HG02610 (cell line): ENCODE measurements around the gene WDR46.
"Not testable (repeated sequence)": the region's sequence is repeated elsewhere in the genome, so short reads cannot be mapped to it uniquely, and the experiment has no call there.

Source experiments
- ATAC-seq: cut with Tn5 transposase; IDR thresholded peaks from one replicate; pipeline ENCODE4 v1.9.1; 2021; ENCODE audit warnings: mild to moderate bottlenecking, moderate library complexity; ENCODE audit not compliant: unreplicated experiment

WDR46 gene

DNA sequence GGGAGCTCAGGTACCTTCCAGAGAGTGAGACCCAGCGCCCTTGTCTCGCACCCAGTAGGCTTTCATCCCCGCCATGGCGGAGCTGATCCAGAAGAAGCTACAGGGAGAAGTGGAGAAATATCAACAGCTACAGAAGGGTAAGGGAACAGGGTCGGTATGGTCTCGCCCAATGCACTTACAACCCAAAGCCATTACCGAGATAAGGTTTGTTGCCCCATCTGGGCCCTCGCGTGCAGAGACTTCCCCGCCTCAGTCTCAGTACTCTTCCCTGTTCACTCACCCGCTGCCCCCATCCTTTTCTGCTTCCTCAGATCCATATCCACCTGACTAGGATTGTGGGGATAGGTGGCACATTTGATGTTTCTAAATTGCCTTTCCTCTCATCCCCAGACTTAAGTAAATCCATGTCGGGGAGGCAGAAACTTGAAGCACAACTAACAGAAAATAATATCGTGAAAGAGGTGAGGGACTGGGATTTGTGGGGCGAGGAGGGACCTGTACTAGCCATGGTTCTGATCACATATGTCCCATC is 811 bp upstream of the WDR46 start:
- no peak for ATAC-seq

DNA sequence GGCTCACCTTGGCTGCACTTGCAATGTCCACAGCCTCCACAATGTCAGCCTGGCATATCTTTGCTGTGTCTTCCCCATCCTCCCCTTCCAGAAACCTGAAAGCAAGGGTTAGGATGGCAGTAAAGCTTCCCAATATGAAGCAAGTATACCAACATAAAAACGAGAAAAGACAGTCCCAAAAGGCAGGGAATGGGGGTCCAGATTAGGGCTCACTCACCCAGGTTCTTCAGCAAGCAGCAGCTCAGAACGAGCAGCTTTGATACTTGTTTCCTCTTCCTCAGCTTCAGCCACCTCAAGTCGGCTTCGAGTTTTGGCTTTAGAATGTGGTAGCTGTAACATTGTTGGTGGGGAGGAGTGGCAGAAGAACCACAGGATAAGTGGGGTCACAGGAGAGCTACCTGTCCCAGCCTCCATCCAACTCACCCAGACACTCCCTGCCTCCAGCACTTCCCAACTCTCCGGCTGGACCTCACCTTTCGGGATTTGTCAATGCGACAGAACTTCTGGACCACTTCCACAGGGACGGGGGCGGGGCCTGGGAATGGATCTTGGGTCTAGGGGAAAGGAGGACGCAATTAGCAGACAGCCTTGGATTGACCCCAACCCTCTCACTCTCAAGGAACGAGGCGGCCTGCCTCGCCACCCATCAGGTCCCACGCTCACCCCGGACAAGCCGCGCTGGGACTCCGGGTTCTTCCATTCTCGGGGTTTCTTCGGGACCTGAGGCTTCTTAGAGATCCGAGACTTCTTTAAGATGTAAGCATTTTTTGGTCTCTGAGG is 708 bp downstream of the WDR46 start:
- peak; percentile 5 for ATAC-seq

DNA sequence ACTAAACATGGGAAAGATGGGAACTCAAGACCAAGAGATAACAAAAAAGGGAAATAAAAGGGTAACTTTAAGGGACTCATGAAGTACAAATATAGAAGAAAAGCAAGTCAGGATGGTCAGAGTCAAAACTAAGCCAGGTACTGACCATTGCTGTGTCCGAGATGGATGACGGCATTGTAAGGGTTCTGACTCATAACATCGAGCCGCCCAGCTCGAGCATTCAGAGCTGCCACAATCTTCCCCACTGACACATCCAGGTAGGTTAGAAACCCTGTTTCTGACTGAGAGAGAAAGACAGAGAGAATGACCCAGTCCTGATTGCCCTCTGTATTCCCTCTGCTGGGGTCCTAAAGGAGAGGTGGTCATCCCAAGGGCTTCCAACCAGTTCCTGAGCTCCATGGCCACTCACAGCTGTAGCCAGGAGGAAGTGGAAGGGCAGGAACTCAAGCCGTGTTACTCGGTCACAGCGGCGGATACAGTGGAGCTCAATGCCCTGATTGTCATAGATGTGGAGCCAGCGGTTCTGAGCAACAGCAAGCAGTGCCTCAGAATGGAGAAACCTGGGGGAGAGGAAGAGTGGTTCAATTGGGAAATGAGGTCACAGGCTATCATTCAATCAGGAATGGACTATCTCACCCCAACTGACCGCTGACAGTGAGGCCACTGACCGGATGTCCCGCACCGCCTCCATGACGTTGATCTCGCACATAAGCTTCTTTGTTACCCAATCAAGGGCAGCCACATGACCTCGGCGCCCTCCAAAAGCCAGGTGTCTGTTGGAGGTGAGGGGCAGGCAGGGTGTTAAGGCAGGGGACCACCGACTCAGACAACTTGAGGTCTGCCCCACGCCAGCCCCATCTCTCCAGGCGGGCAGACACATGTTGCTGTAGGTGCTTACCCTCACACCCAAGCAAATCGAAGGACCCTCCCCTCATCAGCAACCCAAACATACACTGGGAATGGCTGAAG is 1.8 kb downstream of the WDR46 start:
- ATAC-seq = no peak

DNA sequence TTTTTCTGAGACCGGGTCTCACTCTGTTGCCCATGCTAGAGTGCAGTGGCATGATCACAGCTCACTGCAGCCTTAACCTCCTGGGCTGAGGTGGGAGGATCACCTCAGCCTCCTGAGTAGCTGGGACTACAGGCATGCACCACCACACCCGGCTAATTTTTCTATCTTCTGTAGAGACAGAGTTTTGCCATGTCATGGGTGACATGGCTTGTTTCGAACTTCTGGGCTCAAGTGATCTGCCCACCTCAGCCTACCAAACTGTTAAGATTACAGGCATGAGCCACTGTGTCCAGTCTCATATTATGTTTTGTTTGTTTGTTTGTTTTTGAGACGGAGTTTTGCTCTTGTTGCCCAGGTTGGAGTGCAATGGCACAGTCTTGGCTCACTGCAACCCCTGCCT is 3.8 kb downstream of the WDR46 start:
- not testable (repeated sequence) for ATAC-seq

DNA sequence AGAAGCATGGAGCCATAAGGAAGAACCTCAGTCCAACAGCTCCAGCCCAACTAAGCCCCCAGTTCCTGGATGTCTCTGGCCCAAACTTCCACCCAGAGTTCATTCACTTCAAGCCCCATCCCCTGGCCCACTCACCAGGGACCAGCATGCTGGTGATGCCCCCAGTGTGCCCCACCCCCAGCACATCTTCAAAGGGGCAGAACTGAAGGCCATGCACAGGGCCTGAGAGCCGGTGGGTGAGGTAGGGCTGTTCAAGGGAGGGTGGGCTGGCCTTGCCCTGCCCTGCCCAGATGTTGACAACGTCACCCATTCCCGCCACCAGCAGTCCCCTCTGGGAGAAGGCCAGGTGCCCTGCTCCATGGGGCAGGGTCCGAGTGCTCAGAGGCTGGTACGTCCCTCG is 8.5 kb downstream of the WDR46 start:
- no peak for ATAC-seq

DNA sequence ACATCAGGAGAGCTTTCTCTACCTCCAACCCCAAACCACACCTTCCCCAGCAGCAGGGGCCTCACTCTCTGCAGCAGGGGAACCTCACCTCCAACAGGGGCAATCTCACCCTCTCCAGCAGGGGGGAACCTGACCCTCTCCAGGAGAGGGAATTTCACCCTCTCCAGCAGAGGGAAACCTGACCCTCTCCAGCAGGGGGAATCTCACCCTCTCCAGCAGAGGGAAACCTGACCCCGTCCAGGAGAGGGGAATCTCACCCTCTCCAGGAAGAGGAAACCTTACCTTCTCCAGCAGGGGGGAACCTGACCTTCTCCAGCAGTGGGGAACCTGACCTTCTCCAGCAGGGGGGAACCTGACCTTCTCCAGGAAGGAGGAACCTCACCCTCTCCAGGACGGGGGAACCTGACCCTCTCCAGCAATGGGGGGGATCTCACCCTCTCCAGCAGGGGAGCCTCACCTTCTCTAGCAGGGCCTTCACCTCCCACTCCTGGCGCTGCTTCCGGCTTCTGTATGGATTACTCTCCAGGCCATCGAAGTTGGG is 9.0 kb downstream of the WDR46 start:
- ATAC-seq = no peak

DNA sequence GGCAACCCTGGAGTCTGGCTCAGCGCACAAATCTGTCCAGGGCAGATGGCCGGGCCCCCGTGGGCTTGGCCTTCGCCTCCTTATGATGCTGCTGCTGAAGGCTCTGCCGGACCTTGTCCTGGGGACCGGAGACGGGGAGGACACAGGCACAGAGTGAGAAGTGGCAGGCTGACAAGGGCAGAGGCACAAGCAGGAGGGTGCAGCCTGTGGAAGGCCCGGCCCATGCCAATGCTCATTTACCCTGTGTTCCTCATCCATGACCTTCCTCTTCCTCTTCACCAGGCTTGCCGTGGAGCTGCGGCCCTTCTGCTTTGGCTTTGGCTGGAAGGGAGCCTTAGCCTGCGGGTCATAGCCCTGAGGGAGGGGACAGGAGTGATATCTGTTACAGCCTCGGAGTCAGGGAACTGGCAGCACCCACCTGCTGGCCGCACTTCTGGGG is 9.8 kb downstream of the WDR46 start:
- ATAC-seq = no peak

DNA sequence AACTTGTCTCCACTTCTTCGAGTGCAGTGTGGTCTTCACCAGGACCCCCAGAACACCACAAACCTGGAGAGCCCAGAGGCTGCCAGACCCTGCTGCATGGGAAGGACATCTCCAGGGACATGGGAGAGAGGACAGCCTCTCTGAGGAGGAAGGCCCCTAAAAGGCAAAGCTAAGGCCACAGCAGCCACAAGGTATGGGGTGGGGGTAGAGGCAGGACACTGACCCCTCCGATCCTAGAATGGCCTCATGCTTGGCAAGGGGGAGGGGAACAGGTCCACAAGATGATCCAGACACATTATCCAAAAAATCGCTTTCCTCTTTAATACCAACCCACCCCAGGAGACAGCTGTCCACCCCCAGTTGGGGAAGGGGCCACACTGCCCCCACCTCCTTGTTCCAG is 10.2 kb downstream of the WDR46 start:
- no peak for ATAC-seq

DNA sequence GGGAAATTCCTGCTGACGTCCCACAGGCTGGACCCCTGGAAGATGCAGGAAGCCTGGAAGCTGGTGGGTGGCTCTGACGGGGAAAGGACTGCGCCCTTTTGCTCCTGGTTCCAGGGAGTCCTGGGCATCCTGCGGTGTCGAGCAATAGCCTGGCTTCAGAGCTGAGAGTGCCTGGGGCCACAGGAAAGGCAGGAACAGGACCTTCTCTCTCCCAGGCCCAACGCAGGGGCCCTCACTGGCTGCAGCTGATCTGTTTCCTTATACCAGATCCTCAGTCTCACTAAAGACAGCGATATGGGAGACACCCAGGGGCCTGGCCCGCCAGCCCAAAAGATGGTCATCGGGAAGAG is 10.7 kb downstream of the WDR46 start:
- ATAC-seq = no peak

DNA sequence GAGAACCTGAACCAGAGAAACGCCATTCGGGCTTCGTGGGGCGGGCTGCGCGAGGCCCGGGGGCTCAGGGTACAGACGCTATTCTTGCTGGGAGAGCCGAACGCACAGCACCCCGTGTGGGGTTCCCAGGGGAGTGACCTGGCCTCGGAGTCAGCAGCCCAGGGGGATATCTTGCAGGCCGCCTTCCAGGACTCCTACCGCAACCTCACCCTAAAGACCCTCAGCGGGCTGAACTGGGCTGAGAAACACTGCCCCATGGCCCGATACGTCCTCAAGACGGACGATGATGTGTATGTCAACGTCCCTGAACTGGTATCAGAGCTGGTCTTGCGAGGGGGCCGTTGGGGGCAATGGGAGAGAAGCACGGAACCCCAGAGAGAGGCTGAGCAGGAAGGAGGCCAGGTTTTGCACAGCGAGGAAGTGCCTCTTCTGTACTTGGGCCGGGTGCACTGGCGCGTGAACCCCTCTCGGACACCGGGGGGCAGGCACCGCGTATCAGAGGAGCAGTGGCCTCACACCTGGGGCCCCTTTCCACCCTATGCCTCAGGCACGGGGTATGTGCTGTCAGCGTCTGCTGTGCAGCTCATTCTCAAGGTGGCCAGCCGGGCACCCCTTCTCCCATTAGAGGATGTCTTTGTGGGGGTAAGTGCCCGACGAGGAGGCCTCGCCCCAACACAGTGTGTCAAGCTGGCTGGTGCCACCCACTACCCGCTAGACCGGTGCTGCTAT is 11.2 kb downstream of the WDR46 start:
- ATAC-seq = no peak

DNA sequence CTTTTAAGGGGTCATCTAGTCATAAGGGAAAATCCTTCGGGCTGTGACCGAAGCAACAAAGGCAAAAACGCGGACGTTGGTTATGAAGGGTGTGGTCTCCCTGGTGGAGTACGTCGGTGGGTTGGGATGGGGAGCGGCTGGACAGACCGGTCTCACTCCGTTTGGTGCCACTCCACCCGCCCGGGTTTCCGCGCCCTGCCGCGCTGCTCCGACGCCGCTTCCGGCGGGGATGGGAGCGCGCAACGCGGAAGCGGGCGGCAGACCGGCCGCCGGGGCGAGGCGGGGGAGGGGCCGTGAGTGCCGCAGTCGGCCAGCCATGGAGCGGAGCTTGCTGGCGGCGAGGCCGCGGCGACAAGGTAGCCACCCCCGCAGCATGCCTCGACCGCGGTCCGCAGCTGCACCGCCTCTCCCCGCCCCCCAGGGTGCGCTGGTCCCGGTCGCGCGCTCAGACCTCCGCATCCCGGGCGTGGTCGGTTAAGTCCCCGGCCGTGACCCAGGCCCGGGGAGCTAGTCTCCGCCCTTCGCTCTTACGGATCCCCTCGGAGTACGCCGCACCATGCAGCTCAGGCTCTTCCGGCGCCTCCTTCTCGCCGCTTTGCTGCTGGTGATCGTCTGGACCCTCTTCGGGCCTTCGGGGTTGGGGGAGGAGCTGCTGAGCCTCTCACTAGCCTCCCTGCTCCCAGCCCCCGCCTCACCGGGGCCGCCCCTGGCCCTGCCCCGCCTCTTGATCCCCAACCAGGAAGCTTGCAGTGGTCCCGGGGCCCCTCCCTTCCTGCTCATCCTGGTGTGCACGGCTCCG is 12.0 kb downstream of the WDR46 start, which contains the start of gene B3GALT4:
TSS of gene B3GALT4 (plus strand) at position 260 of the 799 bp plus-strand sequence. CDS start at position 557, 297 bp downstream.
- ATAC-seq = peak; percentile 46

DNA sequence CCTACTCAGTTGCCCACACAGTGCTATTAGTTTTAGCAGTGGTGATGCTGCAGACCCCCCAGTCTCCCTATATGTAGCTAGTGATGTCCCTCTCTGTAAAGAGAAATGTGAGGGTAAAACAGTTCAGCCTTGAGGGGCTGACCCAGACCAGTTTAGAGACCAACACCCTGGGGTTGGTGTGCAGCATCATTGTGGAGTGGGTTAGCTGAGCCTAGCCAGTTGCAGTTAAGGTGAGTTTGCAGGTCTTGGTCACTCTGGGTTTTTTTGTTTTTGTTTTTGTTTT is 12.5 kb downstream of the WDR46 start:
- ATAC-seq = no peak

DNA sequence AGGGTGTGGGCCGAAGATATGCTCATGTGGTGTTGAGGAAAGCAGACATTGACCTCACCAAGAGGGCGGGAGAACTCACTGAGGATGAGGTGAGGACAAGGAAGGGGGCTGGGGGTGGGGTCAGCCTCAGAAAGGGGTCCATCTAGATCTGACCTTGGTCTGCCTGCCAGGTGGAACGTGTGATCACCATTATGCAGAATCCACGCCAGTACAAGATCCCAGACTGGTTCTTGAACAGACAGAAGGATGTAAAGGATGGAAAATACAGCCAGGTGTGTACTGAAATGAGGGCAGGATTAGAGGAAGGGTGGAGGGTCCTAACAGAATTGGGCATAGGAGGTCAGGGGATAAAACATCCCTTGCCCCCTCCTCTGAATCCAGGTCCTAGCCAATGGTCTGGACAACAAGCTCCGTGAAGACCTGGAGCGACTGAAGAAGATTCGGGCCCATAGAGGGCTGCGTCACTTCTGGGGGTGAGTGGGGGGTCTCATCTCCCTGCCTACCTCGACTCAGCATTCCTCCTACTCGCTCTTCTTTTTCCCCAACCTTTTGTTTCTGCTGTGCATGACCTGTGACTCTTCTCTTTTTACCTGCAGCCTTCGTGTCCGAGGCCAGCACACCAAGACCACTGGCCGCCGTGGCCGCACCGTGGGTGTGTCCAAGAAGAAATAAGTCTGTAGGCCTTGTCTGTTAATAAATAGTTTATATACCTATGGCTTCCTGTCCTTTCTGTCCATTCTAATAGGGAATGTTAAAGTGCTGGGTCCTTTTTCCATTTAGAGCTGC is 13.1 kb downstream of the WDR46 start:
- not testable (repeated sequence) for ATAC-seq

DNA sequence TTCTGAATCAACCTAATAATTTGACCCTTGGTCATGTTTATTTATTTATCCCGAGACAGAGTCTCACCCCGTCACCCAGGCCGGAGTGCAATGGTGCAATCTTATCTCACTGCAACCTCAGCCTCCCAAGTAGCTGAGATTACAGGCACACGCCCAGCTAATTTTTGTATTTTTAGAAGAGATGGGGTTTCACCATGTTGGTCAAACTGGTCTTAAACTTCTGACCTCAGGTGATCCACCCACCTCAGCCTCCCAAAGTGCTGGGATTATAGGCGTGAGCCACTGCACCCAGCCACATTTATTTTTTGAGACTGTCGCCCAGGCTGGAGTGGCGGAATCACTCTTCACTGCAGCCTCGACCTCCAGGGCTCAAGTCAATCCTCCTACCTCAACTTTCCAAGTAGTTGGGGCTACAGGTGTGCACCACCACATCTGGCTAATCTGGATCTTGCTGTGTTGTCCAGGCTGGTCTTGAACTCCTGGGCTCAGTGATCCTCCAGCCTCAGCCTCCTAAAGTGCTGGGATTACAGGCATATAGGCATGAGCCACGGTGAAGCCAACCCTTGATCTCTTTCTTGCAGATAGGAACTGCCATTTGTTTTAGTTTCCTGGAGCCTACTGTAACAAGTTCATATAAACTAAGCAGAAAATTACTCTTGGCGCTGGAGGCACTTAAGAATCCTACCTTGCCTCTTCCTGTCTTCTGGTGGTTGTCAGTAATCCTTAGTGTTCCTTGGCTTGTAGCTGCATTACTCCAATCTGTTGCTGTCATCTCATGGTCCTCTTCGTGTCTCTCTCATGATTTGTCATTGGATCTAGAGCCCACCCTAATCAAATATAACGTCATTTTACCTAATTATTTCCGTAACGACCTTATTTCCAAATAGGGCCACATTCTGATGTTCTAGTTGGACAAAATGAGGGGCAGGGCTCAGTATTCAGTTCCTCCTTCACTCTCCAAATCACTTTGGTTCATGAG is 14.8 kb downstream of the WDR46 start:
- ATAC-seq = no peak

DNA sequence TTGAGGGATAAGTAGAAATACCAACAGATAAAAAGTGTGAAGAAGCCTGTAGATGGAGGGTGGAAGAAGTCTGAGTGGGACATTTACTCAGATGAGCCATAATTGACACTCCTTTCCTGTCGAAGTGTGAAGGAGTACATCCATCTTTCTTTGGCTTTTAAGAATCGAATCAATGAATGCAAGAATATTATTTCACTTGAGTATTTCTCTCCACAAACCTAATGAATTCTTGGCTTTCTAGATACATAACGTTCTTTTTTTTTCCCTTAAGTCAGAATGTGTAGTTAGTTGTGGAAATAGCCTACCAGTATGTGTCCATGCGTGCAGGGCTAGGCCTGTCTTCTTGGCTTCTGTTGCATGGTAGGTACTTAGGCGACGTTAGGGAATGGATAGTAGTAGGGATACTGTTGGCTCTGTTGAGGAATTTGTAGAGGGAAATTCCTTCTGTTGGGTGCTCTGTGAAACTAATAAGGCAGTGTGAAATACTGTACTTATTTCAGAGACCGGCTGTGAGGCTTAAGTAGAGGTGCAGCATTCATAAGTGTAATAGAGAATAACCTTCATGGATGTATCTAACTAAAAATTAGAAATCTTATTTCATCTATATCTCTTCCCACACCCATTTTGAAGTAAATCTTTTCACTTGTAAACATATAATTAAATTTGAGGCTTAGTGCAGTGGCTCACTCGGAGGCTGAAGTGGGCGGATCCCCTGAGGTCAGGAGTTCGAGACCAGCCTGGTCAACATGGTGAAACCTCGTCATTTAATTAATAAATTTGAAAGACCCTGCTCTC is 15.7 kb downstream of the WDR46 start:
- ATAC-seq = no peak

DNA sequence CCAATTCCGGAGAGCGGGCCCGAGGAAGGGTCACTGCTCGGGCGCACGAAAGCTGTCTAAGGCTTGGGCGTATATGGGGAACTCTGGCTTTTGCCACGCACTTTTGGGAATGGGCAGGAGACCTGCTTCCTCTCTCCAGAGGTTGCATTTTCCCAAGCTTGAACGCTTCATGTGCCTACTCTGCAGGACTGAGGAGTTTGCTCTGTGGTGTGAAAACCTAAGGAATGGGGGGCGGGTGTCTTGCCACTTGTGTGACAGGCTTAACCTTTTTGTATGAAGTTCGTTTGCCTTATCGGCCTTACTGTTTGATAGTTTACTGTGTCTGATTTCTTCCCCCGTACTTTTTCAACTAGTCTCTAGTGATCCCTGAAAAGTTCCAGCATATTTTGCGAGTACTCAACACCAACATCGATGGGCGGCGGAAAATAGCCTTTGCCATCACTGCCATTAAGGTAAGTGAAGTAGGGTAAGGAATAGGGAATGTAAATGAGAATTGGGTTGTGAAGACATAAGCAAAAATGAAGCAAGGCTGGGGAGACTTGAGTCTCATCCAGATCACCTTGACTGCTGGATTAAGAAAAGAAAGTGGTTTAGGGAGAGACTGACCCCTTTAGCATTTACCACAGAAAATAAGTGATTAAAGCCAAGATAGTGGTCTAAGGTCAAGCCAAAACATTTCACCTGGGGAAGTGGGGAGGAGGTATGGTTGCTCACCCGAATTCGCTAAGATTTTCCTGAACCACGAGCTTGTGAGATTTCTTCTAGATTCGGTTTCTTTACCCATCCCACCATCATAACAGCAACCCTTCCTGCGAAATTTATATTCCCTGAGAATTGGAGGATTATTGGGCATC is 16.5 kb downstream of the WDR46 start:
- ATAC-seq = no peak
